Measurements from ENCODE around the gene SOBP.

DNA sequence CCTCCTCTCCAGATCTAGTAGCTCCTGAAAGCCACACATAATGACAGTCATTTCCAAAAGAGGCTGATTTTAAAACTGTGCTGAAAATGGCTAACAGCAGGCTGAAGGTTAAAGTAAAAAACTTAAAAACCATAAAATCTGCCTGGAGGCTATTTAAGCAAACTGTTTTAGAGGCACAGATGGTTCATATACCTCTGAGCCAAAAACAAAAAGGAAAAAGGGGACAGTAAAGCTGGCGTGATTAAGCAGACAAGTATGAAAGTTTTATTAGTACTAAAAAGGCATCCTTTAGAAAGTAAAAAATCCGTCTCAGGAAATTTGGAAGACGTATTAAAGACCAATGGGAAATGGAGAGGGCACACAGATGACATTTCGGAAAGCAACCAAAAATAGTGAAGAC lies 55.8 kb downstream of the SOBP start:
- TF ChIP-seq, protein P1, sequence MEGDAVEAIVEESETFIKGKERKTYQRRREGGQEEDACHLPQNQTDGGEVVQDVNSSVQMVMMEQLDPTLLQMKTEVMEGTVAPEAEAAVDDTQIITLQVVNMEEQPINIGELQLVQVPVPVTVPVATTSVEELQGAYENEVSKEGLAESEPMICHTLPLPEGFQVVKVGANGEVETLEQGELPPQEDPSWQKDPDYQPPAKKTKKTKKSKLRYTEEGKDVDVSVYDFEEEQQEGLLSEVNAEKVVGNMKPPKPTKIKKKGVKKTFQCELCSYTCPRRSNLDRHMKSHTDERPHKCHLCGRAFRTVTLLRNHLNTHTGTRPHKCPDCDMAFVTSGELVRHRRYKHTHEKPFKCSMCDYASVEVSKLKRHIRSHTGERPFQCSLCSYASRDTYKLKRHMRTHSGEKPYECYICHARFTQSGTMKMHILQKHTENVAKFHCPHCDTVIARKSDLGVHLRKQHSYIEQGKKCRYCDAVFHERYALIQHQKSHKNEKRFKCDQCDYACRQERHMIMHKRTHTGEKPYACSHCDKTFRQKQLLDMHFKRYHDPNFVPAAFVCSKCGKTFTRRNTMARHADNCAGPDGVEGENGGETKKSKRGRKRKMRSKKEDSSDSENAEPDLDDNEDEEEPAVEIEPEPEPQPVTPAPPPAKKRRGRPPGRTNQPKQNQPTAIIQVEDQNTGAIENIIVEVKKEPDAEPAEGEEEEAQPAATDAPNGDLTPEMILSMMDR (IDR thresholded peaks at IDR 0.05): no peak
- TF ChIP-seq POLR2A (IDR thresholded peaks at IDR 0.05): no peak
